HepG2 (cell line): Measurements from ENCODE around the gene ZNF12. TPM values are rescaled to one million over a fixed set of nuclear protein-coding genes. Genes with fewer than 3 reads are reported as not detected.

Experiments used
- EHMT2 ChIP-seq: fragments of 200-600 bp; sonication (generic); IDR thresholded peaks from 2 replicates; pipeline ENCODE4 v1.7.0; 2017; ENCODE audit warnings: antibody characterized with exemption, low read depth, low read length, borderline replicate concordance
- IRF2 ChIP-seq: IDR thresholded peaks from 2 replicates; pipeline ENCODE4 v1.6.1; 2018; ENCODE audit warnings: missing genetic modification reagents, missing compliant biosample characterization
- RFXAP ChIP-seq: sonication (generic); formaldehyde crosslinking; IDR thresholded peaks from 2 replicates; pipeline ENCODE4 v1.4.0; 2020; ENCODE audit warnings: missing genetic modification reagents, borderline replicate concordance
- SMYD3 ChIP-seq: sonication (generic); formaldehyde crosslinking; IDR thresholded peaks from 2 replicates; pipeline ENCODE4 v1.8.1; 2023; ENCODE audit warnings: mild to moderate bottlenecking, missing genetic modification reagents
- SOX6 ChIP-seq, 2 experiments: fragments of 450-650 bp in 1 of 2; sonication (generic) in 1 of 2; formaldehyde crosslinking in 1 of 2; IDR thresholded peaks; 2 replicates each; pipeline versions ENCODE4 v1.4.0 to v1.6.1; 2017 to 2020; ENCODE audit warnings: antibody characterized with exemption in 1 of 2, mild to moderate bottlenecking in 1 of 2, missing genetic modification reagents in 1 of 2
- SP4 ChIP-seq: sonication (generic); formaldehyde crosslinking; IDR thresholded peaks from 2 replicates; pipeline ENCODE4 v1.8.1; 2023; ENCODE audit warnings: mild to moderate bottlenecking, missing genetic modification reagents
- ZMAT3 ChIP-seq: sonication (generic); formaldehyde crosslinking; conservative IDR thresholded peaks from 2 replicates; pipeline ENCODE4 v1.7.0; 2021; ENCODE audit warnings: missing genetic modification reagents
- ZNF12 ChIP-seq: sonication (generic); formaldehyde crosslinking; IDR thresholded peaks from 2 replicates; pipeline ENCODE4 v1.5.0; 2020; ENCODE audit warnings: missing genetic modification reagents
- ZNF251 ChIP-seq: sonication (generic); formaldehyde crosslinking; IDR thresholded peaks from 2 replicates; pipeline ENCODE4 v1.9.0; 2021; ENCODE audit warnings: mild to moderate bottlenecking, missing genetic modification reagents
- ZNF510 ChIP-seq: sonication (generic); formaldehyde crosslinking; IDR thresholded peaks from 2 replicates; pipeline ENCODE4 v1.4.0; 2020; ENCODE audit warnings: low read depth, mild to moderate bottlenecking, missing genetic modification reagents
- ZNF790 ChIP-seq: sonication (generic); formaldehyde crosslinking; IDR thresholded peaks from 2 replicates; pipeline ENCODE4 v1.8.0; 2022; ENCODE audit warnings: missing genetic modification reagents, mild to moderate bottlenecking, borderline replicate concordance
- ZSCAN21 ChIP-seq: sonication (generic); formaldehyde crosslinking; IDR thresholded peaks from 2 replicates; pipeline ENCODE4 v1.8.0; 2022; ENCODE audit warnings: mild to moderate bottlenecking, missing genetic modification reagents, moderate library complexity, borderline replicate concordance
- ZZZ3 ChIP-seq: sonication (generic); formaldehyde crosslinking; IDR thresholded peaks from 2 replicates; pipeline ENCODE4 v1.4.0; 2020; ENCODE audit warnings: missing genetic modification reagents, mild to moderate bottlenecking, borderline replicate concordance
- polyA plus RNA-seq, 8 experiments: library from polyadenylated mRNA; depleted of rRNA in 3 of 8; stranded (reverse) in 7 of 8; unstranded in 1 of 8; fragments of >200 nt; fragmentation: Illumina TruSeq in 4 of 8; extraction: Trizol in 4 of 8; gene quantifications; 2 replicates each; pipeline versions ENCODE4 v1.2.1 to v1.2.3, GENCODE V29; 2011 to 2016; ENCODE audit warnings: low read depth in 4 of 8, missing spikeins in 1 of 8, mixed read lengths in 1 of 8; ENCODE audit not compliant: insufficient read depth in 1 of 8
- total RNA-seq, 5 experiments: library from RNA; depleted of rRNA; stranded (reverse); fragments of >200 nt; fragmentation: Illumina TruSeq; extraction: Trizol; gene quantifications; 2 replicates each; pipeline ENCODE4 v1.2.3, GENCODE V29; 2016; ENCODE audit warnings: low read depth in 1 of 5
- TF ChIP-seq, protein P1 (sequence below): sonication (generic); formaldehyde crosslinking; conservative IDR thresholded peaks from 2 replicates; pipeline ENCODE4 v1.4.0; 2020; ENCODE audit warnings: mild to moderate bottlenecking, missing genetic modification reagents, moderate library complexity
- TF ChIP-seq, protein P2 (sequence below): IDR thresholded peaks from 2 replicates; pipeline ENCODE4 v1.6.1; 2016; ENCODE audit warnings: missing genetic modification reagents, missing compliant biosample characterization
- TF ChIP-seq, protein P3 (sequence below), 2 experiments: sonication (generic) in 1 of 2; formaldehyde crosslinking in 1 of 2; IDR thresholded peaks; 2 replicates each; pipeline versions ENCODE4 v1.5.1 to v1.6.1; 2011 to 2020; ENCODE audit warnings: borderline replicate concordance in 1 of 2, low read depth in 1 of 2, low read length in 1 of 2, mild to moderate bottlenecking in 1 of 2, missing genetic modification reagents in 1 of 2, moderate library complexity in 1 of 2
- TF ChIP-seq, protein P4 (sequence below): sonication (generic); formaldehyde crosslinking; IDR thresholded peaks from 2 replicates; pipeline ENCODE4 v1.4.0; 2020; ENCODE audit warnings: missing genetic modification reagents, borderline replicate concordance

Gene ZNF12
- total and polyA plus RNA-seq, 2 of the 13 experiments (the other 11 are each of a cell fraction or from before 2014, with no cell fraction given), result 21.4 to 22.8 TPM

DNA sequence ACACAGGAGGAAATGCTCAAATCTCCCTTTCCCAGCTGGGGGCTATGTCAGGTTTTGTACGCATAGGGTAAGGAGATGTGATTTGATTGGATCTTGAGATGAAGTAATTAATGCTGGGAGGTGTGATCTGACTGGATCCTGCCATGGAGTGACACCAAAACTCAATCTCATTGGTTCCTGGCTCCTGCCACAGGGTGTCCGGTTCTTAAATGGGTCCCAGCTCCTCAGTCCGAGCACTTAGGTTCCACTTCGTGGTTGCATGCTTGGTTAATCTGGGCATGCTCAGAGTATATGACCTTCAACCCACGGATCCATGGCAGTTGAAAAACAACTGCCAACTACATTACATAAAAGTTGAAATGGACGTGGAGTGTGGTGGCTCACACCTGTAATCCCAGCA is 3.1 kb upstream of the ZNF12 start (continued):
- TF ChIP-seq, protein P1, sequence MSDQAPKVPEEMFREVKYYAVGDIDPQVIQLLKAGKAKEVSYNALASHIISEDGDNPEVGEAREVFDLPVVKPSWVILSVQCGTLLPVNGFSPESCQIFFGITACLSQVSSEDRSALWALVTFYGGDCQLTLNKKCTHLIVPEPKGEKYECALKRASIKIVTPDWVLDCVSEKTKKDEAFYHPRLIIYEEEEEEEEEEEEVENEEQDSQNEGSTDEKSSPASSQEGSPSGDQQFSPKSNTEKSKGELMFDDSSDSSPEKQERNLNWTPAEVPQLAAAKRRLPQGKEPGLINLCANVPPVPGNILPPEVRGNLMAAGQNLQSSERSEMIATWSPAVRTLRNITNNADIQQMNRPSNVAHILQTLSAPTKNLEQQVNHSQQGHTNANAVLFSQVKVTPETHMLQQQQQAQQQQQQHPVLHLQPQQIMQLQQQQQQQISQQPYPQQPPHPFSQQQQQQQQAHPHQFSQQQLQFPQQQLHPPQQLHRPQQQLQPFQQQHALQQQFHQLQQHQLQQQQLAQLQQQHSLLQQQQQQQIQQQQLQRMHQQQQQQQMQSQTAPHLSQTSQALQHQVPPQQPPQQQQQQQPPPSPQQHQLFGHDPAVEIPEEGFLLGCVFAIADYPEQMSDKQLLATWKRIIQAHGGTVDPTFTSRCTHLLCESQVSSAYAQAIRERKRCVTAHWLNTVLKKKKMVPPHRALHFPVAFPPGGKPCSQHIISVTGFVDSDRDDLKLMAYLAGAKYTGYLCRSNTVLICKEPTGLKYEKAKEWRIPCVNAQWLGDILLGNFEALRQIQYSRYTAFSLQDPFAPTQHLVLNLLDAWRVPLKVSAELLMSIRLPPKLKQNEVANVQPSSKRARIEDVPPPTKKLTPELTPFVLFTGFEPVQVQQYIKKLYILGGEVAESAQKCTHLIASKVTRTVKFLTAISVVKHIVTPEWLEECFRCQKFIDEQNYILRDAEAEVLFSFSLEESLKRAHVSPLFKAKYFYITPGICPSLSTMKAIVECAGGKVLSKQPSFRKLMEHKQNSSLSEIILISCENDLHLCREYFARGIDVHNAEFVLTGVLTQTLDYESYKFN (CRISPR knock-in tag), result no peak
- TF ChIP-seq, protein P2, sequence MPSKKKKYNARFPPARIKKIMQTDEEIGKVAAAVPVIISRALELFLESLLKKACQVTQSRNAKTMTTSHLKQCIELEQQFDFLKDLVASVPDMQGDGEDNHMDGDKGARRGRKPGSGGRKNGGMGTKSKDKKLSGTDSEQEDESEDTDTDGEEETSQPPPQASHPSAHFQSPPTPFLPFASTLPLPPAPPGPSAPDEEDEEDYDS (CRISPR knock-in tag), result no peak
- TF ChIP-seq EHMT2 (peak; percentile 75; the same call in 1 of the 2 replicates), IRF2 (CRISPR knock-in tag) (0 out of 2 replicates have a peak, but pooled peaks have one; percentile 25), ZNF251 (CRISPR knock-in tag) (no peak), SP4 (CRISPR knock-in tag) (peak; percentile 43; the same call in 1 of the 2 replicates), ZZZ3 (CRISPR knock-in tag) (no peak), ZNF510 (CRISPR knock-in tag) (no peak), ZNF12 (no peak), ZNF790 (CRISPR knock-in tag) (no peak), RFXAP (0 out of 2 replicates have a peak, but pooled peaks have one; percentile 21), SMYD3 (CRISPR knock-in tag) (no peak), ZMAT3 (CRISPR knock-in tag) (no peak), ZSCAN21 (CRISPR knock-in tag) (no peak), SOX6 (IDR thresholded peaks at IDR 0.05) (no peak), SOX6 (CRISPR knock-in tag; IDR thresholded peaks at IDR 0.05) (no peak)
- TF ChIP-seq, protein P3, sequence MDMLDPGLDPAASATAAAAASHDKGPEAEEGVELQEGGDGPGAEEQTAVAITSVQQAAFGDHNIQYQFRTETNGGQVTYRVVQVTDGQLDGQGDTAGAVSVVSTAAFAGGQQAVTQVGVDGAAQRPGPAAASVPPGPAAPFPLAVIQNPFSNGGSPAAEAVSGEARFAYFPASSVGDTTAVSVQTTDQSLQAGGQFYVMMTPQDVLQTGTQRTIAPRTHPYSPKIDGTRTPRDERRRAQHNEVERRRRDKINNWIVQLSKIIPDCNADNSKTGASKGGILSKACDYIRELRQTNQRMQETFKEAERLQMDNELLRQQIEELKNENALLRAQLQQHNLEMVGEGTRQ (IDR thresholded peaks at IDR 0.05; ENCODE audit: low read depth, low read length), result no peak
- TF ChIP-seq, protein P3 (CRISPR knock-in tag; IDR thresholded peaks at IDR 0.05; ENCODE audit: borderline replicate concordance), result no peak
- TF ChIP-seq, protein P4, sequence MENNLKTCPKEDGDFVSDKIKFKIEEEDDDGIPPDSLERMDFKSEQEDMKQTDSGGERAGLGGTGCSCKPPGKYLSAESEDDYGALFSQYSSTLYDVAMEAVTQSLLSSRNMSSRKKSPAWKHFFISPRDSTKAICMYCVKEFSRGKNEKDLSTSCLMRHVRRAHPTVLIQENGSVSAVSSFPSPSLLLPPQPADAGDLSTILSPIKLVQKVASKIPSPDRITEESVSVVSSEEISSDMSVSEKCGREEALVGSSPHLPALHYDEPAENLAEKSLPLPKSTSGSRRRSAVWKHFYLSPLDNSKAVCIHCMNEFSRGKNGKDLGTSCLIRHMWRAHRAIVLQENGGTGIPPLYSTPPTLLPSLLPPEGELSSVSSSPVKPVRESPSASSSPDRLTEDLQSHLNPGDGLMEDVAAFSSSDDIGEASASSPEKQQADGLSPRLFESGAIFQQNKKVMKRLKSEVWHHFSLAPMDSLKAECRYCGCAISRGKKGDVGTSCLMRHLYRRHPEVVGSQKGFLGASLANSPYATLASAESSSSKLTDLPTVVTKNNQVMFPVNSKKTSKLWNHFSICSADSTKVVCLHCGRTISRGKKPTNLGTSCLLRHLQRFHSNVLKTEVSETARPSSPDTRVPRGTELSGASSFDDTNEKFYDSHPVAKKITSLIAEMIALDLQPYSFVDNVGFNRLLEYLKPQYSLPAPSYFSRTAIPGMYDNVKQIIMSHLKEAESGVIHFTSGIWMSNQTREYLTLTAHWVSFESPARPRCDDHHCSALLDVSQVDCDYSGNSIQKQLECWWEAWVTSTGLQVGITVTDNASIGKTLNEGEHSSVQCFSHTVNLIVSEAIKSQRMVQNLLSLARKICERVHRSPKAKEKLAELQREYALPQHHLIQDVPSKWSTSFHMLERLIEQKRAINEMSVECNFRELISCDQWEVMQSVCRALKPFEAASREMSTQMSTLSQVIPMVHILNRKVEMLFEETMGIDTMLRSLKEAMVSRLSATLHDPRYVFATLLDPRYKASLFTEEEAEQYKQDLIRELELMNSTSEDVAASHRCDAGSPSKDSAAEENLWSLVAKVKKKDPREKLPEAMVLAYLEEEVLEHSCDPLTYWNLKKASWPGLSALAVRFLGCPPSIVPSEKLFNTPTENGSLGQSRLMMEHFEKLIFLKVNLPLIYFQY (CRISPR knock-in tag), result no peak
